PFSK-1 (cell line): ENCODE measurements around the gene MAP2K1.
A peak's percentile ranks its signal among the peaks of the same experiment; 100 is the strongest.

Experiments used
- FOXP2 ChIP-seq: optimal IDR thresholded peaks from 2 replicates; pipeline ENCODE3; 2011; ENCODE audit warnings: borderline replicate concordance, control low read depth, inconsistent platforms; ENCODE audit not compliant: insufficient read depth; ENCODE audit errors: extremely low read length, extremely low read depth
- POLR2AphosphoS5 ChIP-seq: IDR thresholded peaks from 2 replicates; pipeline ENCODE4 v1.6.1; 2012; ENCODE audit warnings: low read depth, mild to moderate bottlenecking, control low read depth, low read length, moderate library complexity
- REST ChIP-seq, 2 experiments: IDR thresholded peaks; 2 replicates each; pipeline versions ENCODE4 v1.6.1 to v1.8.0; 2011 to 2012; ENCODE audit warnings: low read depth in 2 of 2, low read length in 2 of 2, control low read depth in 1 of 2, inconsistent platforms in 1 of 2, mild to moderate bottlenecking in 1 of 2, moderate library complexity in 1 of 2; ENCODE audit not compliant: insufficient read depth in 1 of 2
- SIN3A ChIP-seq: IDR thresholded peaks from 2 replicates; pipeline ENCODE4 v1.6.1; 2012; ENCODE audit warnings: mild to moderate bottlenecking, low read length, moderate library complexity, borderline replicate concordance; ENCODE audit not compliant: insufficient read depth
- TAF1 ChIP-seq: IDR thresholded peaks from 2 replicates; pipeline ENCODE4 v1.6.1; 2012; ENCODE audit warnings: low read length, control low read depth, borderline replicate concordance; ENCODE audit not compliant: insufficient read depth

Gene MAP2K1

GRCh38 chr15:66362776-66363175 is 23.9 kb upstream of the MAP2K1 start:
- TF ChIP-seq TAF1 (no peak), REST (IDR thresholded peaks at IDR 0.05; ENCODE audit: insufficient read depth in 1 of 2, low read depth in 2 of 2, low read length in 2 of 2) (no peak), SIN3A (no peak), POLR2AphosphoS5 (no peak), FOXP2 (no peak)

GRCh38 chr15:66364944-66365528 is 21.7 kb upstream of the MAP2K1 start:
- no peak for TF ChIP-seq FOXP2
- TF ChIP-seq POLR2AphosphoS5 = no peak
- TF ChIP-seq TAF1 = no peak
- TF ChIP-seq REST (IDR thresholded peaks at IDR 0.05; ENCODE audit: insufficient read depth in 1 of 2, low read depth in 2 of 2, low read length in 2 of 2) = no peak
- TF ChIP-seq SIN3A = no peak

GRCh38 chr15:66369773-66370651 is 16.7 kb upstream of the MAP2K1 start:
- peak in 1 of 2 experiments; percentile 45; a peak in 1 of 4 replicates for TF ChIP-seq REST (IDR thresholded peaks at IDR 0.05; ENCODE audit: insufficient read depth in 1 of 2, low read depth in 2 of 2, low read length in 2 of 2)
- TF ChIP-seq FOXP2 = no peak
- no peak; the same call in 1 of the 2 replicates for TF ChIP-seq POLR2AphosphoS5
- TF ChIP-seq TAF1 = no peak; the same call in 1 of the 2 replicates
- TF ChIP-seq SIN3A = peak; percentile 79; the same call in 1 of the 2 replicates

- TF ChIP-seq TAF1 = no peak
Observed at GRCh38 chr15:66374179-66374578, 12.5 kb upstream of the MAP2K1 start.

GRCh38 chr15:66378814-66379430 is 7.8 kb upstream of the MAP2K1 start:
- TF ChIP-seq FOXP2 = no peak
- TF ChIP-seq TAF1 = no peak
- TF ChIP-seq REST (IDR thresholded peaks at IDR 0.05; ENCODE audit: insufficient read depth in 1 of 2, low read depth in 2 of 2, low read length in 2 of 2) = no peak
- no peak for TF ChIP-seq POLR2AphosphoS5
- TF ChIP-seq SIN3A = no peak
